K562 treated with DMSO at 1 percent for 4 hours (cell line): ENCODE results near the gene PRR20C. TPM values are rescaled to one million over a fixed set of nuclear protein-coding genes. Genes with fewer than 3 reads are reported as not detected.

Experiments
- total RNA-seq: library from RNA; unstranded; fragments of 300-600 nt; gene quantifications from 2 replicates; pipeline ENCODE4 v1.2.3, GENCODE V29; 2022; ENCODE audit not compliant: insufficient read depth

Gene PRR20C
- total RNA-seq = not detected in 2 replicates

DNA sequence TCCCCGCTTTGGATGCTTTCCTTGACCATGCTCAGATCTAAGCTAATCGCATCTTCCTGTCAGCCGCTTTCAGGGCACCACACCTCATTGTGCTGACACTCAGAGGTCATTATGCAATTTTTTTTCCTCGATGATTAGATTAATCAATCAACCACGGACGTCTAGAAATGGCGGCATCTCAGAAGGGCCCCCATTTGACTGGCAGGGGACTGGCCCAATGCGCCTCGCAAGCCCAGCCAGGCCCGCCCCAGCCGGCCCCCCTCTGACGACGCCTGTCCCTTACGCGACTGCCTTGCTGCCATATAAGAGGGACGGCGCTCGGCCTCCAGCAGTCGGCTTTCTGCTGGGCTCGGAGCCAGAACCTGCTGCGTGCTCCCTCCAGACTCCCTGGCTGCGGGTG, at the start of gene PRR20C:
PRR20C (plus strand) TSS at position 301 of the 400 bp plus-strand sequence. CDS start 387 bp downstream, outside the sequence.

DNA sequence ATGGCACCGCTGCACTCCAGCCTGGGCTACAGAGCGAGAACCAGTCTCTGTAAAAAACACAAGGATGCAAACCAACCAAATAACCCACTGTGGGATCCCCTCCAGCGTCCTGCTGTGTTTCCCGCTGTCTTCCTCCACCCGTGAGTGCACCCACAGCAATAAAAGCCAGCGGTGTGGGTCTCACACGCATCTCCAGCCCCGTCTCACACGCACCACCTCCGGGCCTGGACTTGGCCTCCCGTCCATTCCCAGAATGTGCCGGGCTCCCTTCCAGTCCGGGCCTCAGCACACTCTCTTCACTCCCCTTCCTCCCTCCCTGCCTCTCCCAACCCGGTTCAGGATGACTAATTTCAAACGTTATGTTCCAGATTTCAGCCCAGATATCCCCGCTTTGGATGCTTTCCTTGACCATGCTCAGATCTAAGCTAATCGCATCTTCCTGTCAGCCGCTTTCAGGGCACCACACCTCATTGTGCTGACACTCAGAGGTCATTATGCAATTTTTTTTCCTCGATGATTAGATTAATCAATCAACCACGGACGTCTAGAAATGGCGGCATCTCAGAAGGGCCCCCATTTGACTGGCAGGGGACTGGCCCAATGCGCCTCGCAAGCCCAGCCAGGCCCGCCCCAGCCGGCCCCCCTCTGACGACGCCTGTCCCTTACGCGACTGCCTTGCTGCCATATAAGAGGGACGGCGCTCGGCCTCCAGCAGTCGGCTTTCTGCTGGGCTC, 13.5 kb upstream of the PRR20C start, which contains the start of gene PRR20A:
PRR20A (plus strand) TSS at position 684 of the 734 bp plus-strand sequence. CDS start 387 bp downstream, outside the sequence.

DNA sequence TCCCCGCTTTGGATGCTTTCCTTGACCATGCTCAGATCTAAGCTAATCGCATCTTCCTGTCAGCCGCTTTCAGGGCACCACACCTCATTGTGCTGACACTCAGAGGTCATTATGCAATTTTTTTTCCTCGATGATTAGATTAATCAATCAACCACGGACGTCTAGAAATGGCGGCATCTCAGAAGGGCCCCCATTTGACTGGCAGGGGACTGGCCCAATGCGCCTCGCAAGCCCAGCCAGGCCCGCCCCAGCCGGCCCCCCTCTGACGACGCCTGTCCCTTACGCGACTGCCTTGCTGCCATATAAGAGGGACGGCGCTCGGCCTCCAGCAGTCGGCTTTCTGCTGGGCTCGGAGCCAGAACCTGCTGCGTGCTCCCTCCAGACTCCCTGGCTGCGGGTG, 6.7 kb upstream of the PRR20C start, which contains the start of gene PRR20B:
PRR20B (plus strand) TSS at position 301 of the 400 bp plus-strand sequence. CDS start 387 bp downstream, outside the sequence.

DNA sequence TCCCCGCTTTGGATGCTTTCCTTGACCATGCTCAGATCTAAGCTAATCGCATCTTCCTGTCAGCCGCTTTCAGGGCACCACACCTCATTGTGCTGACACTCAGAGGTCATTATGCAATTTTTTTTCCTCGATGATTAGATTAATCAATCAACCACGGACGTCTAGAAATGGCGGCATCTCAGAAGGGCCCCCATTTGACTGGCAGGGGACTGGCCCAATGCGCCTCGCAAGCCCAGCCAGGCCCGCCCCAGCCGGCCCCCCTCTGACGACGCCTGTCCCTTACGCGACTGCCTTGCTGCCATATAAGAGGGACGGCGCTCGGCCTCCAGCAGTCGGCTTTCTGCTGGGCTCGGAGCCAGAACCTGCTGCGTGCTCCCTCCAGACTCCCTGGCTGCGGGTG, 6.5 kb downstream of the PRR20C start, which contains the start of gene PRR20D:
PRR20D (plus strand) TSS at position 301 of the 400 bp plus-strand sequence. CDS start 387 bp downstream, outside the sequence.

DNA sequence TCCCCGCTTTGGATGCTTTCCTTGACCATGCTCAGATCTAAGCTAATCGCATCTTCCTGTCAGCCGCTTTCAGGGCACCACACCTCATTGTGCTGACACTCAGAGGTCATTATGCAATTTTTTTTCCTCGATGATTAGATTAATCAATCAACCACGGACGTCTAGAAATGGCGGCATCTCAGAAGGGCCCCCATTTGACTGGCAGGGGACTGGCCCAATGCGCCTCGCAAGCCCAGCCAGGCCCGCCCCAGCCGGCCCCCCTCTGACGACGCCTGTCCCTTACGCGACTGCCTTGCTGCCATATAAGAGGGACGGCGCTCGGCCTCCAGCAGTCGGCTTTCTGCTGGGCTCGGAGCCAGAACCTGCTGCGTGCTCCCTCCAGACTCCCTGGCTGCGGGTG, 13.0 kb downstream of the PRR20C start, which contains the start of gene PRR20E:
PRR20E (plus strand) TSS at position 301 of the 400 bp plus-strand sequence. CDS start 387 bp downstream, outside the sequence.

Other genes starting within 250 kb of the PRR20C start
- not detected in 2 replicates for gene PRR20A, start 13.1 kb upstream of the PRR20C start, total RNA-seq
- not detected in 2 replicates for gene PRR20B, start 6.6 kb upstream of the PRR20C start, total RNA-seq
- not detected in 2 replicates for gene PRR20D, start 6.6 kb downstream of the PRR20C start, total RNA-seq
- gene PRR20E, start 13.1 kb downstream of the PRR20C start, total RNA-seq = not detected in 2 replicates